Right lobe of liver (tissue), 6 donors: ENCODE results near the gene PPARGC1A. TPM values are rescaled to one million over a fixed set of nuclear protein-coding genes. Genes with fewer than 3 reads are reported as not detected.
A peak's percentile ranks its signal among the peaks of the same experiment; 100 is the strongest.

ENCODE experiments used
- ATAC-seq, 4 donors: fragments of 200-7000 bp; cut with Tn5 transposase; one replicate each; pipeline ENCODE4 v1.9.1; 2020; ENCODE audit warnings: mild to moderate bottlenecking in 4 of 4, moderate library complexity in 4 of 4
- DNase-seq, 3 donors: peaks; one replicate each; pipeline ENCODE4 v3.0.0-alpha.2; 2020
- H3K27ac ChIP-seq, 3 donors: fragments of 200-600 bp; one replicate each; pipeline ENCODE4 v1.8.0; 2022
- H3K27me3 ChIP-seq, 2 donors: fragments of 200-600 bp; one replicate each; pipeline ENCODE4 v1.8.0; 2022
- H3K36me3 ChIP-seq, 4 donors: fragments of 200-600 bp; sonication (generic) in 1 of 4; one replicate each; pipeline versions ENCODE4 v1.5.1 to v1.8.0; 2017 to 2022; ENCODE audit warnings: control low read depth in 1 of 4
- H3K4me1 ChIP-seq, 4 donors: fragments of 200-600 bp; sonication (generic) in 1 of 4; one replicate each; pipeline versions ENCODE4 v1.5.1 to v1.8.0; 2017 to 2022; ENCODE audit warnings: control low read depth in 1 of 4
- H3K4me3 ChIP-seq, 3 donors: fragments of 200-600 bp; one replicate each; pipeline ENCODE4 v1.8.0; 2022
- H3K9me3 ChIP-seq, 4 donors: fragments of 200-600 bp; sonication (generic) in 1 of 4; one replicate each; pipeline versions ENCODE4 v1.5.1 to v1.8.0; 2017 to 2022; ENCODE audit warnings: control low read depth in 1 of 4
- POLR2A ChIP-seq: fragments of 450-650 bp; IDR thresholded peaks from one replicate; pipeline ENCODE4 v1.6.1; 2017; ENCODE audit warnings: antibody characterized with exemption, mild to moderate bottlenecking
- WGBS: methylation state at CpG from one replicate; pipeline ENCODE4 v1.1.6; 2018; ENCODE audit warnings: low coverage, low lambda C conversion rate; ENCODE audit not compliant: insufficient coverage; ENCODE audit errors: missing lambda C conversion rate; 5-methylcytosine and 5-hydroxymethylcytosine counted together
- intact Hi-C, 2 donors: fragments of 100-400 bp; cut with DNase I; formaldehyde crosslinking; loops; one replicate each; pipeline versions ENCODE4 v1.11.2 to v1.14.1; 2022
- total RNA-seq, 6 experiments: library from RNA; depleted of rRNA in 2 of 6; stranded (reverse); fragments of >200 nt in 2 of 6; fragmentation: NEBNext Ultra II Directional in 3 of 6; extraction: Animal tissue kit (Norgen Biotek cat#: 25700) in 3 of 6; gene quantifications; one replicate each; pipeline versions ENCODE4 v1.1.0 to v1.2.4, GENCODE V29; 2016 to 2023
- TF ChIP-seq, protein P1 (sequence below), 4 donors: fragments of 200-600 bp in 3 of 4; fragments of 450-650 bp in 1 of 4; IDR thresholded peaks; one replicate each; pipeline versions ENCODE4 v1.5.1 to v1.8.0; 2016 to 2022; ENCODE audit warnings: antibody characterized with exemption in 4 of 4, mild to moderate bottlenecking in 2 of 4
- donor health status: DM: no; HTN: yes; CAD: no.
- donor health status: DM: no; HTN: no; CAD: no.
- donor health status: DM: no; HTN: no; CAD: no.
- donor health status: DM: no; HTN: yes; CAD: no.
- donor health status: DM: no; HTN: yes; CAD: no.

Gene PPARGC1A
- total RNA-seq, 6 experiments from 2014 or later, result 13.8 to 61.0 (median 37.6) TPM

DNA sequence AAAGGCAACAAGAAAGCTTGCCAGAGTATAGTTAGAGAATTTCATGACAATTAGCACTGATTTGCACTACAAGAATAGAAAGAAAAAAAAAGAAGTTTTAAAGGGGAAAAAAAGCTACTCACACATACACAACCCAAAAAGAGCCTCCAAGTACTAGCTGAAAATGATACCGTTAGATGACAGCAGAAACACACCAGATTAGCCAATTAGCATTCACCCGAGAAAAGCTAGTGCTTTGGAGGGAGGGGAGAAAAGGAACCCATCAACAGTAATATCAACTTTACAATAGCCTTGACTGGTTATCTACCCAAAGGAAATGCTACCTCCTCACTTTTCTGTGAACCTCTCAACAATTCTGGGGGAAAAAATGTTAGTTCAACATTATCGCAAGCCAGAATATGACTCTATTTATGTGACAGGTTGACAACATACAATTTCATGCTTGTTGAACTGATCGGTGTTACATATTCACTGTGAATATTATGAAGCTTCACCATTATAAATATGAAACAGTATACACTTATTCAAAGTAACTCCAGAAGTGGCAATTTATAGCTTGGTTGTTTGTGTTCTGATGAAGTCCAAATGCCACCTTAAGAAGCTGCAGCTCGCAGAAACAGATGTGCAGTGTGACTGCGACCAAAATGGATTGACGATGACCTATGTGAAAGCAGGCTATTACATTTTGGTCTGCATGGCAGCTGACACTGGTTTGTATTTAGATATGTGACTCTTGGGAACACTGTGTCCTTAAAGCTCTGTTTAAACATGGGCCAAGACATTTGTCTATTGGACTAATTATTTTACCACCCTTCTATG lies 15.9 kb downstream of the PPARGC1A start:
- H3K27me3 ChIP-seq, result no peaks in the 10 kb centered on the region
- DNase-seq, result no peak
- peak overlapping the region; percentile 18 to 96 (median 95) for H3K27ac ChIP-seq
- no peak overlapping the region for H3K4me3 ChIP-seq
- TF ChIP-seq POLR2A, result no peak
- TF ChIP-seq, protein P1, sequence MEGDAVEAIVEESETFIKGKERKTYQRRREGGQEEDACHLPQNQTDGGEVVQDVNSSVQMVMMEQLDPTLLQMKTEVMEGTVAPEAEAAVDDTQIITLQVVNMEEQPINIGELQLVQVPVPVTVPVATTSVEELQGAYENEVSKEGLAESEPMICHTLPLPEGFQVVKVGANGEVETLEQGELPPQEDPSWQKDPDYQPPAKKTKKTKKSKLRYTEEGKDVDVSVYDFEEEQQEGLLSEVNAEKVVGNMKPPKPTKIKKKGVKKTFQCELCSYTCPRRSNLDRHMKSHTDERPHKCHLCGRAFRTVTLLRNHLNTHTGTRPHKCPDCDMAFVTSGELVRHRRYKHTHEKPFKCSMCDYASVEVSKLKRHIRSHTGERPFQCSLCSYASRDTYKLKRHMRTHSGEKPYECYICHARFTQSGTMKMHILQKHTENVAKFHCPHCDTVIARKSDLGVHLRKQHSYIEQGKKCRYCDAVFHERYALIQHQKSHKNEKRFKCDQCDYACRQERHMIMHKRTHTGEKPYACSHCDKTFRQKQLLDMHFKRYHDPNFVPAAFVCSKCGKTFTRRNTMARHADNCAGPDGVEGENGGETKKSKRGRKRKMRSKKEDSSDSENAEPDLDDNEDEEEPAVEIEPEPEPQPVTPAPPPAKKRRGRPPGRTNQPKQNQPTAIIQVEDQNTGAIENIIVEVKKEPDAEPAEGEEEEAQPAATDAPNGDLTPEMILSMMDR (IDR thresholded peaks at IDR 0.05), result no peak
- no peaks in the 10 kb centered on the region for H3K9me3 ChIP-seq
- H3K36me3 ChIP-seq, result no peaks in the 10 kb centered on the region
- H3K4me1 ChIP-seq, result peaks cover 0 to 51% (median 22%) of the 10 kb centered on the region in 4 donors
- WGBS, result 43% methylated on average over 7 of the region's 7 CpGs
- intact Hi-C loops, result no loop called here
- peak; percentile 3 to 37 (median 20) for ATAC-seq

DNA sequence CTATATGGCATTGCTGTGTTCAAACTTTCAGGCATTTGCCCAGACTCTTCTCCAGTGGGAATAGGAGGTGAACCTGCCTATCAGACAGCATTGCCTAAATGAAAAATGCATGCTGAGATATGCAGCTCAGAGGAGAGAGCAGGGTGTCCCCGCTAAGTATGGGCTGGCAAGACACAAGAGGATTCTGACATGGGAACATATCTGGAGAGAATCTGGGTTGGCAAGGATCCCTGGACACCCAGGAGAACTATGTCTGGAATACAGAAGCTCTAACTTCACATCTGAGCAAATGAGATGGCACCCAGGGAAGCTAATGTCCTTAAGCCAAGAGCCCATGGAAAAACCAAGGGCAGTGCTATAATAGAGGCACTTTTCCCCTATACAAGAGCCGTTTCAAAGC lies 18.4 kb downstream of the PPARGC1A start:
- Histone ChIP-seq H3K36me3 (no peaks in the 10 kb centered on the region), H3K4me1 (peaks cover 0 to 34% (median 20%) of the 10 kb centered on the region in 4 donors), H3K4me3 (no peak overlapping the region), H3K27ac (no peak overlapping the region), H3K9me3 (no peaks in the 10 kb centered on the region), H3K27me3 (no peaks in the 10 kb centered on the region)
- ATAC-seq (no peak), DNase-seq (no peak)
- WGBS, result 64% methylated on average over 1 of the region's 2 CpGs
- intact Hi-C loops, result no loop called here
- no peak for TF ChIP-seq POLR2A
- TF ChIP-seq, protein P1 (IDR thresholded peaks at IDR 0.05), result no peak

DNA sequence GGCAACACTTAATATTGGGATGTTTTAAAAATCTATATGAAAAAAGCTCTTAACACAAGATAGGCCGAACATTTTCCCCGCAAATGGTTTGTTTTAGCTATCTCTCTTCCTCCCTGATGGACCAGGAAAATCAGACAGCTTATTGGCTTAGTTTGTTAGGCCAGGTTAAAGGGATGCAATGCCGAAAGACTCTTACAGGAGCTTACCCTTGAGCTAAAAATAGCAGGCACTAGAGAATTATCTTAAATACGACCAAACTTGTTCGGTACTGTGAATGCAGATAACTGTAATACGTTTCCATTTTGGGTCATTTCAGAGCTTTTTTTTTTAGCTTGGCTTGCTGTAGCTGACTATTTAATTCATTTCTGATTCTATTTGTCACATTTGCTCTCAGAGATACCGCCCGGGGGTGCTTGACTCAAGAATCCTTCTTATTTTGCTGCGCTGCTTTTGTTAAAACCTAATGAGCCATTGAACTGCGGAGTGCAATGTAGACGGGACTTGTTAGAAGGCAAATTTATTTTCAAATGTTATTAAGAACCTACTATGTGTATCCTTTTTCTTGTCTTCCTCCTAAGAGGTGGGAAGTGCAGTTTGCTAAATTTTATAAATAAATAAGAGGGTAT lies 23.3 kb downstream of the PPARGC1A start:
- Histone ChIP-seq H3K9me3 (no peaks in the 10 kb centered on the region), H3K4me3 (no peak overlapping the region), H3K27me3 (no peaks in the 10 kb centered on the region), H3K4me1 (peaks cover 0 to 36% (median 3%) of the 10 kb centered on the region in 4 donors), H3K27ac (no peak overlapping the region), H3K36me3 (no peaks in the 10 kb centered on the region)
- 84% methylated on average over 11 of the region's 11 CpGs for WGBS
- intact Hi-C loops, result no loop called here
- DNase-seq, result no peak
- no peak for TF ChIP-seq POLR2A
- TF ChIP-seq, protein P1 (IDR thresholded peaks at IDR 0.05), result no peak
- no peak for ATAC-seq

DNA sequence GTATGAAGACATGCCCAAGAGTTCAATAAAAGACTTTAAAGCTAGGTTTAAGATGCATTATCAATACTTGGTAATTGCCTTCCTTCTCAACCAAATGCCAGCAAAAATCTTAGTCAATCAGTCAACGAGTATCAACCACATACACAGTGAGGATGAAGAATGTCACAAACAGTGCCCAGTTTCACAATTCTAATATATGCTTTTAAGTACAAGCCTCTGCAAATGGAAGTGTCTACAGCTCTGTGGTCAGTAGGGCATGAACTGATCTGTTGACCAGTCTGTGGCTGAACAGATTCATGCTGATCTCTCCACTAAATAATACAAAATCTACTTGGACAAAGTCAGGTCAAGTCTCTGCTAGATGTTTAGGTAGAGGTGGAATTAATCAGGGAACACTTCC lies 27.9 kb downstream of the PPARGC1A start:
- WGBS, result 18% methylated on average over 1 of the region's 1 CpG
- DNase-seq, result no peak
- H3K9me3 ChIP-seq, result no peaks in the 10 kb centered on the region
- H3K4me1 ChIP-seq, result peaks cover 0 to 57% (median under 1%) of the 10 kb centered on the region in 4 donors
- peak; percentile 14 to 39 (median 30) for ATAC-seq
- TF ChIP-seq, protein P1 (IDR thresholded peaks at IDR 0.05), result no peak
- no peak for TF ChIP-seq POLR2A
- H3K27me3 ChIP-seq, result no peaks in the 10 kb centered on the region
- H3K27ac ChIP-seq, result peak overlapping the region in 1 of 3 donors; percentile 30
- no peaks in the 10 kb centered on the region for H3K36me3 ChIP-seq
- intact Hi-C loops, result no loop called here
- no peak overlapping the region for H3K4me3 ChIP-seq
